WTC11 (cell line): ENCODE results near the gene TAB3.

ENCODE experiments used
- RELA ChIP-seq: sonication (generic); formaldehyde crosslinking; IDR thresholded peaks from 2 replicates; pipeline ENCODE4 v1.8.1; 2022; ENCODE audit warnings: missing genetic modification reagents, mild to moderate bottlenecking, borderline replicate concordance
- ZNF232 ChIP-seq: sonication (generic); formaldehyde crosslinking; IDR thresholded peaks from 2 replicates; pipeline ENCODE4 v1.8.0; 2022; ENCODE audit warnings: mild to moderate bottlenecking, missing genetic modification reagents
- ZNF317 ChIP-seq: sonication (generic); formaldehyde crosslinking; IDR thresholded peaks from 2 replicates; pipeline ENCODE4 v1.8.1; 2023; ENCODE audit warnings: low read depth, mild to moderate bottlenecking, moderate library complexity, missing genetic modification reagents, borderline replicate concordance
- ZNF671 ChIP-seq: fragments of 250-450 bp; sonication (Bioruptor Pico); IDR thresholded peaks from 2 replicates; pipeline ENCODE4 v1.8.0; 2021; ENCODE audit warnings: mild to moderate bottlenecking
- TF ChIP-seq, protein P1 (sequence below): sonication (generic); formaldehyde crosslinking; IDR thresholded peaks from 2 replicates; pipeline ENCODE4 v1.8.0; 2022; ENCODE audit warnings: mild to moderate bottlenecking, missing genetic modification reagents
- TF ChIP-seq, protein P2 (sequence below): sonication (generic); formaldehyde crosslinking; conservative IDR thresholded peaks from 2 replicates; pipeline ENCODE4 v1.8.1; 2022; ENCODE audit warnings: mild to moderate bottlenecking, missing genetic modification reagents
- TF ChIP-seq, protein P3 (sequence below): fragments of 200-600 bp; IDR thresholded peaks from 2 replicates; pipeline ENCODE4 v1.8.0; 2022; ENCODE audit warnings: antibody characterized with exemption
- TF ChIP-seq, protein P4 (sequence below): fragments of 250-450 bp; sonication (Bioruptor Pico); conservative IDR thresholded peaks from 2 replicates; pipeline ENCODE4 v1.9.0; 2021; ENCODE audit warnings: mild to moderate bottlenecking

- TF ChIP-seq, protein P1, sequence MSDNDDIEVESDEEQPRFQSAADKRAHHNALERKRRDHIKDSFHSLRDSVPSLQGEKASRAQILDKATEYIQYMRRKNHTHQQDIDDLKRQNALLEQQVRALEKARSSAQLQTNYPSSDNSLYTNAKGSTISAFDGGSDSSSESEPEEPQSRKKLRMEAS (CRISPR knock-in tag) = no peak
- TF ChIP-seq ZNF317 (CRISPR knock-in tag) (no peak), ZNF232 (CRISPR knock-in tag) (no peak), ZNF671 (CRISPR knock-in tag) (no peak), RELA (CRISPR knock-in tag) (no peak)
- TF ChIP-seq, protein P2, sequence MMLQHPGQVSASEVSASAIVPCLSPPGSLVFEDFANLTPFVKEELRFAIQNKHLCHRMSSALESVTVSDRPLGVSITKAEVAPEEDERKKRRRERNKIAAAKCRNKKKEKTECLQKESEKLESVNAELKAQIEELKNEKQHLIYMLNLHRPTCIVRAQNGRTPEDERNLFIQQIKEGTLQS (CRISPR knock-in tag) = no peak
- TF ChIP-seq, protein P3, sequence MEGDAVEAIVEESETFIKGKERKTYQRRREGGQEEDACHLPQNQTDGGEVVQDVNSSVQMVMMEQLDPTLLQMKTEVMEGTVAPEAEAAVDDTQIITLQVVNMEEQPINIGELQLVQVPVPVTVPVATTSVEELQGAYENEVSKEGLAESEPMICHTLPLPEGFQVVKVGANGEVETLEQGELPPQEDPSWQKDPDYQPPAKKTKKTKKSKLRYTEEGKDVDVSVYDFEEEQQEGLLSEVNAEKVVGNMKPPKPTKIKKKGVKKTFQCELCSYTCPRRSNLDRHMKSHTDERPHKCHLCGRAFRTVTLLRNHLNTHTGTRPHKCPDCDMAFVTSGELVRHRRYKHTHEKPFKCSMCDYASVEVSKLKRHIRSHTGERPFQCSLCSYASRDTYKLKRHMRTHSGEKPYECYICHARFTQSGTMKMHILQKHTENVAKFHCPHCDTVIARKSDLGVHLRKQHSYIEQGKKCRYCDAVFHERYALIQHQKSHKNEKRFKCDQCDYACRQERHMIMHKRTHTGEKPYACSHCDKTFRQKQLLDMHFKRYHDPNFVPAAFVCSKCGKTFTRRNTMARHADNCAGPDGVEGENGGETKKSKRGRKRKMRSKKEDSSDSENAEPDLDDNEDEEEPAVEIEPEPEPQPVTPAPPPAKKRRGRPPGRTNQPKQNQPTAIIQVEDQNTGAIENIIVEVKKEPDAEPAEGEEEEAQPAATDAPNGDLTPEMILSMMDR = no peak
- TF ChIP-seq, protein P4, sequence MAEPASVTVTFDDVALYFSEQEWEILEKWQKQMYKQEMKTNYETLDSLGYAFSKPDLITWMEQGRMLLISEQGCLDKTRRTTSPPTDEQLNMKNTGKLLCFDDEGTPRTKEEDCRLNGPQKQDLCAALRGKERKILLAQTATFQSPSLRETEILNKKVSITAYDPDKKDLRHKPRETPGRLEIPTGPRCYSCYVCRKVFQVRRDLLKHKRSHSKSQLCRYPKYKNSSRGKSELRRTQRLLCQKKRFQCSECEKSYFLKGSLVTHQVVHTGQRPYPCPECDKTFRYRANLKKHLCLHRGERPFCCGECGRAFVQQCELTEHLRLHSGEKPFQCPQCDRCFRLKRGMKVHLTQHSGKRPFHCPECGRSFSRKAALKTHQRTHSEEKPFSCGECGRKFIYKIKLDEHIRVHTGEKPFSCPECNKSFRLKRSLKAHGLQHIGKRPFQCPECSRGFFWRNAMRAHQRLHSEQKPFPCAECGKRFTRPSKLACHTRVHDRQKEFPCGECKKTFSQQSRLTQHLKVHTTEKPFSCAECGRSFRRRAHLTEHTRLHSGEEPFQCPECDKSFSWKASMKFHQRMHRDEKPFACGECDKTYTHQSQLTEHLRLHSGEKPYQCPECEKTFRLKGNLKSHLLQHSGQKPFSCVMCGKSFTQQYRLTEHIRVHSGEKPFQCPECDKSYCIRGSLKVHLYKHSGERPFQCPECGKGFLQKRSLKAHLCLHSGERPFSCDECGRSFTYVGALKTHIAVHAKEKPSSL (CRISPR knock-in tag) = no peak
These were observed 74.1 kb downstream of the TAB3 start for GRCh38 chrX:30814978-30815377.
